GM12865 (cell line): ENCODE data around the gene EIF5.

Experiments used
- DNase-seq: peaks from one replicate; pipeline ENCODE4 v3.0.0; 2010; ENCODE audit warnings: low read depth
- H3K4me3 ChIP-seq: 2 replicates; pipeline ENCODE4 v1.5.1; 2011; ENCODE audit warnings: mild to moderate bottlenecking, low read depth, low read length, control low read depth
- TF ChIP-seq, protein P1 (sequence below): IDR thresholded peaks from 2 replicates; pipeline ENCODE4 v1.5.1; 2011; ENCODE audit warnings: low read length, control low read depth, low read depth, inconsistent platforms; ENCODE audit not compliant: insufficient read depth; ENCODE audit errors: missing control alignments

Gene EIF5

GRCh38 chr14:103296987-103297386 lies 37.0 kb upstream of the EIF5 start:
- no peak for DNase-seq
- TF ChIP-seq, protein P1, sequence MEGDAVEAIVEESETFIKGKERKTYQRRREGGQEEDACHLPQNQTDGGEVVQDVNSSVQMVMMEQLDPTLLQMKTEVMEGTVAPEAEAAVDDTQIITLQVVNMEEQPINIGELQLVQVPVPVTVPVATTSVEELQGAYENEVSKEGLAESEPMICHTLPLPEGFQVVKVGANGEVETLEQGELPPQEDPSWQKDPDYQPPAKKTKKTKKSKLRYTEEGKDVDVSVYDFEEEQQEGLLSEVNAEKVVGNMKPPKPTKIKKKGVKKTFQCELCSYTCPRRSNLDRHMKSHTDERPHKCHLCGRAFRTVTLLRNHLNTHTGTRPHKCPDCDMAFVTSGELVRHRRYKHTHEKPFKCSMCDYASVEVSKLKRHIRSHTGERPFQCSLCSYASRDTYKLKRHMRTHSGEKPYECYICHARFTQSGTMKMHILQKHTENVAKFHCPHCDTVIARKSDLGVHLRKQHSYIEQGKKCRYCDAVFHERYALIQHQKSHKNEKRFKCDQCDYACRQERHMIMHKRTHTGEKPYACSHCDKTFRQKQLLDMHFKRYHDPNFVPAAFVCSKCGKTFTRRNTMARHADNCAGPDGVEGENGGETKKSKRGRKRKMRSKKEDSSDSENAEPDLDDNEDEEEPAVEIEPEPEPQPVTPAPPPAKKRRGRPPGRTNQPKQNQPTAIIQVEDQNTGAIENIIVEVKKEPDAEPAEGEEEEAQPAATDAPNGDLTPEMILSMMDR = no peak
- no peak overlapping the region for H3K4me3 ChIP-seq

DNA sequence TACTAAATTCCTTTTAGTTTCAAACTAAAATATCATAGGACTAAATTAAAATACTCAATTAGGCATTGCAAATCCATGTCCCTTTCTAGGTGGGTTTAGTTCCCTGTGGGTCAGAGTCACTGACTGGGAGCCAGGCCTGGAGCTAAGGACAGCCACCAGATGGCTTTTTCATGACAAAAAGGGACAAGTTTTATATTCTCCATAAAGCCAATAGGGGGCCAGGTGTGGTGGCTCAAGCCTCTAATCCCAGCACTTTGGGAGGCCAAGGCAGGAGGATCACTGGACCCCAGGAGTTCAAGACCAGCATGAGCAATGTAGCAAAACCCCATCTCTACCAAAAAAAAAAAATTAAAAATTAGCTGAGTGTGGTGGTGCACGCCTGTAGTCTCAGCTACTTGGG lies 35.4 kb upstream of the EIF5 start:
- H3K4me3 ChIP-seq = no peak overlapping the region
- TF ChIP-seq, protein P1 = no peak
- no peak for DNase-seq

- no peak for DNase-seq
- H3K4me3 ChIP-seq = no peak overlapping the region
- TF ChIP-seq, protein P1 = no peak
Measured at GRCh38 chr14:103301512-103302354, 32.3 kb upstream of the EIF5 start.

GRCh38 chr14:103302966-103303365 lies 31.1 kb upstream of the EIF5 start:
- DNase-seq = no peak
- TF ChIP-seq, protein P1 = no peak
- H3K4me3 ChIP-seq = no peak overlapping the region

- TF ChIP-seq, protein P1 = no peak
- no peak overlapping the region for H3K4me3 ChIP-seq
- no peak for DNase-seq
Measured at GRCh38 chr14:103304706-103305105, 29.3 kb upstream of the EIF5 start.

- no peak overlapping the region for H3K4me3 ChIP-seq
- TF ChIP-seq, protein P1 = no peak
- no peak for DNase-seq
Measured at GRCh38 chr14:103308717-103309616, 25.1 kb upstream of the EIF5 start.
